H1 (cell line): ENCODE data around the gene SEC63. TPM values are rescaled to one million over a fixed set of nuclear protein-coding genes. Genes with fewer than 3 reads are reported as not detected.

Experiments used
- CTCF ChIA-PET: fragments of 300-600 bp; sonication (Branson Sonifier 250); formaldehyde crosslinking; loops from one replicate; lab custom pipeline; 2021; ENCODE audit not compliant: partially characterized antibody; lab: Charles Lee
- POLR2A ChIA-PET: fragments of 300-600 bp; sonication (Branson Sonifier 250); formaldehyde crosslinking; loops from one replicate; lab custom pipeline; 2021; ENCODE audit warnings: inconsistent platforms; ENCODE audit not compliant: partially characterized antibody; lab: Charles Lee
- DNase-seq, 2 experiments: peaks; one replicate each; pipeline versions ENCODE4 v3.0.0 to v3.0.0-alpha.2; 2010 to 2022; ENCODE audit warnings: low spot score in 2 of 2, low read depth in 1 of 2, mixed read lengths in 1 of 2
- FAIRE-seq: peaks from 2 replicates; lab custom pipeline; 2011; peaks lifted over from hg19 to GRCh38; lab: Jason Lieb, UNC
- H2AFZ ChIP-seq: 2 replicates; pipeline ENCODE4 v1.8.1; 2012; ENCODE audit warnings: low read length, inconsistent platforms
- H2AK5ac ChIP-seq: 2 replicates; pipeline ENCODE4 v1.6.1; 2013; ENCODE audit warnings: low read depth, low read length
- H2BK120ac ChIP-seq: replicated peaks from 2 replicates; pipeline ENCODE3; 2013; ENCODE audit warnings: low read depth, low read length, inconsistent platforms
- H2BK12ac ChIP-seq: 2 replicates; pipeline ENCODE4 v1.6.1; 2013; ENCODE audit warnings: low read depth, low read length
- H2BK15ac ChIP-seq: 2 replicates; pipeline ENCODE4 v1.6.1; 2013; ENCODE audit warnings: low read length
- H2BK20ac ChIP-seq: 2 replicates; pipeline ENCODE4 v1.6.1; 2013; ENCODE audit warnings: low read length
- H2BK5ac ChIP-seq: 2 replicates; pipeline ENCODE4 v1.6.1; 2013; ENCODE audit warnings: low read depth, low read length
- H3K14ac ChIP-seq: 2 replicates; pipeline ENCODE4 v1.6.1; 2013; ENCODE audit warnings: inconsistent platforms; ENCODE audit not compliant: insufficient read length
- H3K18ac ChIP-seq: 2 replicates; pipeline ENCODE4 v1.6.1; 2013; ENCODE audit warnings: low read length; ENCODE audit errors: extremely low read depth
- H3K23ac ChIP-seq: 2 replicates; pipeline ENCODE4 v1.6.1; 2013; ENCODE audit warnings: inconsistent platforms; ENCODE audit not compliant: insufficient read length
- H3K23me2 ChIP-seq: 2 replicates; pipeline ENCODE4 v1.6.1; 2013; ENCODE audit warnings: low read depth, low read length
- H3K27ac ChIP-seq: 2 replicates; pipeline ENCODE4 v1.6.1; 2011; ENCODE audit warnings: low read depth, low read length, inconsistent platforms
- H3K27me3 ChIP-seq, 4 experiments: replicated peaks in 1 of 4; 1 replicate in 1 of 4; 2 replicates in 3 of 4; pipeline versions ENCODE4 v1.6.1 to v1.8.1; 2011 to 2013; ENCODE audit warnings: low read length in 3 of 4, mild to moderate bottlenecking in 3 of 4, inconsistent platforms in 2 of 4, mixed read lengths in 2 of 4, moderate library complexity in 1 of 4; ENCODE audit not compliant: control insufficient read depth in 3 of 4, insufficient read depth in 3 of 4; ENCODE audit errors: extremely low read depth in 1 of 4
- H3K36me3 ChIP-seq, 4 experiments: 2 replicates each; pipeline versions ENCODE4 v1.6.1 to v1.8.1; 2011 to 2013; ENCODE audit warnings: mild to moderate bottlenecking in 4 of 4, low read length in 3 of 4, moderate library complexity in 2 of 4, control low read depth in 1 of 4, inconsistent platforms in 1 of 4; ENCODE audit not compliant: insufficient read depth in 4 of 4, control insufficient read depth in 2 of 4
- H3K4ac ChIP-seq: replicated peaks from 2 replicates; pipeline ENCODE3; 2013; ENCODE audit warnings: low read length, low read depth, mixed read lengths, inconsistent platforms; ENCODE audit not compliant: insufficient read length
- H3K4me1 ChIP-seq, 4 experiments: replicated peaks in 1 of 4; 1 replicate in 1 of 4; 2 replicates in 3 of 4; pipeline versions ENCODE4 v1.6.1 to v1.8.1; 2011 to 2013; ENCODE audit warnings: low read length in 3 of 4, inconsistent platforms in 2 of 4, mixed read lengths in 1 of 4; ENCODE audit not compliant: insufficient read depth in 4 of 4, control insufficient read depth in 3 of 4
- H3K4me2 ChIP-seq, 2 experiments: 2 replicates each; pipeline versions ENCODE4 v1.6.1 to v1.8.1; 2011 to 2013; ENCODE audit warnings: low read depth in 2 of 2, low read length in 2 of 2, control low read depth in 1 of 2, inconsistent platforms in 1 of 2, mild to moderate bottlenecking in 1 of 2; ENCODE audit not compliant: insufficient read depth in 1 of 2
- H3K4me3 ChIP-seq, 4 experiments: fragments of 200-600, 300-600 bp in 1 of 4; sonication (generic), shearing (Covaris generic), sonication (Bioruptor Twin) in 1 of 4; 2 replicates each; pipeline versions ENCODE4 v1.5.1 to v1.8.1; 2011 to 2016; ENCODE audit warnings: low read length in 4 of 4, low read depth in 3 of 4, control low read depth in 2 of 4, inconsistent platforms in 2 of 4, mild to moderate bottlenecking in 2 of 4, mixed read lengths in 1 of 4, moderate library complexity in 1 of 4; ENCODE audit not compliant: insufficient read depth in 2 of 4; ENCODE audit errors: extremely low read depth in 1 of 4
- H3K56ac ChIP-seq: replicated peaks from 2 replicates; pipeline ENCODE3; 2013; ENCODE audit warnings: low read depth, mild to moderate bottlenecking, mixed read lengths, low read length, inconsistent platforms; ENCODE audit not compliant: insufficient read length
- H3K79me1 ChIP-seq: 2 replicates; pipeline ENCODE4 v1.6.1; 2013; ENCODE audit warnings: low read depth, low read length, control low read depth
- H3K79me2 ChIP-seq, 2 experiments: 2 replicates each; pipeline versions ENCODE4 v1.6.1 to v1.8.1; 2012 to 2013; ENCODE audit warnings: low read length in 2 of 2, mild to moderate bottlenecking in 2 of 2, inconsistent platforms in 1 of 2; ENCODE audit not compliant: insufficient read depth in 2 of 2, control insufficient read depth in 1 of 2
- H3K9ac ChIP-seq, 4 experiments: replicated peaks in 1 of 4; 1 replicate in 1 of 4; 2 replicates in 3 of 4; pipeline versions ENCODE4 v1.6.1 to v1.8.1; 2011 to 2013; ENCODE audit warnings: low read depth in 3 of 4, low read length in 3 of 4, control low read depth in 2 of 4, mild to moderate bottlenecking in 2 of 4, moderate library complexity in 2 of 4, inconsistent platforms in 1 of 4; ENCODE audit errors: extremely low read depth in 1 of 4
- H3K9me3 ChIP-seq, 2 experiments: 2 replicates each; pipeline versions ENCODE4 v1.6.1 to v1.8.1; 2012 to 2013; ENCODE audit warnings: mild to moderate bottlenecking in 2 of 2, moderate library complexity in 2 of 2, control low read depth in 1 of 2, inconsistent platforms in 1 of 2, low read depth in 1 of 2, low read length in 1 of 2, mixed read lengths in 1 of 2; ENCODE audit not compliant: insufficient read depth in 2 of 2
- H4K20me1 ChIP-seq, 2 experiments: replicated peaks in 1 of 2; 2 replicates each; pipeline versions ENCODE3 to v1.8.1; 2011 to 2013; ENCODE audit warnings: inconsistent platforms in 2 of 2, low read length in 2 of 2, mild to moderate bottlenecking in 1 of 2; ENCODE audit not compliant: insufficient read depth in 2 of 2, control insufficient read depth in 1 of 2
- H4K5ac ChIP-seq: 2 replicates; pipeline ENCODE4 v1.6.1; 2013; ENCODE audit warnings: low read length, low read depth, mixed read lengths, inconsistent platforms; ENCODE audit not compliant: insufficient read length
- H4K8ac ChIP-seq: 2 replicates; pipeline ENCODE4 v1.8.0; 2013; ENCODE audit warnings: mild to moderate bottlenecking, moderate library complexity, low read length, inconsistent platforms; ENCODE audit not compliant: insufficient read depth; ENCODE audit errors: extremely low read depth
- H4K91ac ChIP-seq: replicated peaks from 2 replicates; pipeline ENCODE3; 2013; ENCODE audit warnings: low read length, mixed read lengths, inconsistent platforms; ENCODE audit not compliant: insufficient read length
- BRCA1 ChIP-seq: IDR thresholded peaks from 2 replicates; pipeline ENCODE4 v1.6.1; 2012; ENCODE audit warnings: low read depth, low read length, improper control_type of control experiment
- CBX5 ChIP-seq: fragments of 300-800, 300-1000 bp; sonication (generic); IDR thresholded peaks from 2 replicates; pipeline ENCODE4 v1.7.1; 2016; ENCODE audit warnings: antibody characterized with exemption, low read length, low read depth
- E2F6 ChIP-seq: IDR thresholded peaks from 2 replicates; pipeline ENCODE4 v1.6.1; 2012; ENCODE audit warnings: inconsistent platforms
- GTF2F1 ChIP-seq: IDR thresholded peaks from 2 replicates; pipeline ENCODE4 v1.6.1; 2012; ENCODE audit warnings: low read depth, low read length, improper control_type of control experiment, borderline replicate concordance
- HDAC6 ChIP-seq: IDR thresholded peaks from one replicate; pipeline ENCODE4 v1.7.1; 2012; ENCODE audit warnings: low read depth, mild to moderate bottlenecking, inconsistent platforms, low read length, moderate library complexity
- JUND ChIP-seq: IDR thresholded peaks from 2 replicates; pipeline ENCODE4 v1.6.1; 2011; ENCODE audit warnings: mild to moderate bottlenecking, improper control_type of control experiment, low read length
- KDM4A ChIP-seq: IDR thresholded peaks from one replicate; pipeline ENCODE4 v1.7.1; 2012; ENCODE audit warnings: low read depth, mild to moderate bottlenecking, moderate library complexity, low read length, inconsistent platforms; ENCODE audit not compliant: severe bottlenecking
- PHF8 ChIP-seq: fragments of 200-600 bp; sonication (generic); conservative IDR thresholded peaks from 2 replicates; pipeline ENCODE4 v1.7.1; 2012; ENCODE audit warnings: low read depth, mild to moderate bottlenecking, inconsistent platforms, low read length, moderate library complexity
- POU5F1 ChIP-seq: IDR thresholded peaks from 2 replicates; pipeline ENCODE4 v1.6.1; 2011; ENCODE audit warnings: low read depth, mild to moderate bottlenecking, low read length, moderate library complexity
- RXRA ChIP-seq: IDR thresholded peaks from 2 replicates; pipeline ENCODE4 v1.6.1; 2011; ENCODE audit warnings: low read depth, mild to moderate bottlenecking, low read length, moderate library complexity; ENCODE audit not compliant: insufficient read depth
- SIRT6 ChIP-seq: IDR thresholded peaks from one replicate; pipeline ENCODE4 v1.7.1; 2012; ENCODE audit warnings: low read length, inconsistent platforms
- TAF1 ChIP-seq: IDR thresholded peaks from 2 replicates; pipeline ENCODE4 v1.6.1; 2011; ENCODE audit warnings: mild to moderate bottlenecking, low read depth, low read length
- WGBS, 2 experiments: shearing (Covaris generic) in 1 of 2; methylation state at CpG; one replicate each; pipeline versions ENCODE4 v1.1.6 to v1.1.7; 2013 to 2015; ENCODE audit warnings: low lambda C conversion rate in 2 of 2, mixed read lengths in 2 of 2, inconsistent platforms in 1 of 2, low coverage in 1 of 2, missing lambda C conversion rate in 1 of 2; ENCODE audit not compliant: insufficient replicate concordance in 2 of 2, insufficient coverage in 1 of 2, insufficient read length in 1 of 2; ENCODE audit errors: extremely low coverage in 1 of 2, missing lambda C conversion rate in 1 of 2; 5-methylcytosine and 5-hydroxymethylcytosine counted together
- polyA plus RNA-seq, 7 experiments: library from polyadenylated mRNA; depleted of rRNA in 3 of 7; stranded (reverse) in 5 of 7; unstranded in 2 of 7; fragments of >200 nt in 5 of 7; fragments of 200-250 nt in 2 of 7; gene quantifications; 1 replicate in 5 of 7; 2 replicates in 1 of 7; 4 replicates in 1 of 7; pipeline versions ENCODE4 v1.2.1 to v1.2.3, GENCODE V29; 2011 to 2013; ENCODE audit warnings: missing spikeins in 2 of 7, mixed read lengths in 2 of 7
- total RNA-seq: library from RNA; stranded (reverse); fragmentation: NEBNext Ultra II Directional; extraction: Animal tissue kit (Norgen Biotek cat#: 25700); gene quantifications from 2 replicates; pipeline ENCODE4 v1.2.1, GENCODE V29; 2021

SEC63 gene
- total and polyA plus RNA-seq, 2 of the 8 experiments (the other 6 are each of a cell fraction or from before 2014, with no cell fraction given), result 17.3 to 121 TPM

- DNase-seq, result no peak
- Histone ChIP-seq H3K79me1 (no peaks in the 10 kb centered on the region), H3K18ac (no peak overlapping the region), H3K9ac (no peak overlapping the region), H3K4me3 (no peak overlapping the region), H3K27ac (no peak overlapping the region), H3K23me2 (no peaks in the 10 kb centered on the region), H2BK12ac (no peak overlapping the region), H2AFZ (no peak overlapping the region), H4K5ac (no peak overlapping the region), H4K20me1 (no peaks in the 10 kb centered on the region), H3K79me2 (no peaks in the 10 kb centered on the region), H2BK5ac (no peak overlapping the region), H3K27me3 (peaks cover 0 to 7% (median 4%) of the 10 kb centered on the region in 4 experiments; a peak in 4 of 7 replicates), H2BK15ac (no peak overlapping the region), H4K8ac (no peak overlapping the region), H2BK20ac (no peak overlapping the region), H3K23ac (no peak overlapping the region), H4K91ac (no peak overlapping the region), H3K4ac (no peak overlapping the region), H3K14ac (no peak overlapping the region), H3K36me3 (no peaks in the 10 kb centered on the region), H3K56ac (no peak overlapping the region), H3K4me1 (peaks cover 0 to 5% (median 0%) of the 10 kb centered on the region in 4 experiments; a peak in 1 of 7 replicates), H2BK120ac (no peak overlapping the region), H3K9me3 (no peaks in the 10 kb centered on the region), H2AK5ac (no peak overlapping the region), H3K4me2 (no peak overlapping the region)
- ChIA-PET POLR2A (no interaction called here), CTCF (no interaction called here)
- FAIRE-seq, result no peak
- 85% methylated on average over 3 of the region's 3 CpGs; no CpG with 5 or more reads in 1 of the 2 experiments for WGBS, 2 experiments
- TF ChIP-seq TAF1, result no peak
- TF ChIP-seq KDM4A, result no peak
- no peak for TF ChIP-seq POU5F1
- TF ChIP-seq RXRA, result no peak
- no peak for TF ChIP-seq GTF2F1
- no peak for TF ChIP-seq CBX5
- TF ChIP-seq JUND, result no peak
- no peak for TF ChIP-seq SIRT6
- TF ChIP-seq E2F6, result no peak
- TF ChIP-seq BRCA1, result no peak
- TF ChIP-seq HDAC6, result no peak
- TF ChIP-seq PHF8, result no peak
Measured at GRCh38 chr6:107853230-107853629, 104.8 kb downstream of the SEC63 start.
